ENCODE results near the gene GBP2. TPM values are rescaled to one million over a fixed set of nuclear protein-coding genes. Genes with fewer than 3 reads are reported as not detected.

Gene GBP2
- total RNA-seq, 1 experiment from 2014 or later: 3.0 TPM

- Histone ChIP-seq H3K27me3 (ENCODE audit: control insufficient read depth, insufficient read depth, low read length) (no peaks in the 10 kb centered on the region), H3K27ac (ENCODE audit: low read length) (no peak overlapping the region), H3K36me3 (ENCODE audit: control insufficient read depth, insufficient read depth, low read length) (no peaks in the 10 kb centered on the region), H3K9me3 (ENCODE audit: control insufficient read depth, insufficient read depth, low read depth, low read length) (no peaks in the 10 kb centered on the region), H3K4me3 (ENCODE audit: low read depth in 2 of 2, low read length in 2 of 2) (no peak overlapping the region), H3K4me1 (ENCODE audit: control insufficient read depth, insufficient read depth, low read length) (no peaks in the 10 kb centered on the region)
- intact Hi-C loops (cut with micrococcal nuclease; ENCODE audit: unreplicated experiment) (no loop called here), in situ Hi-C loops (cut with HindIII; ENCODE audit: low pct_unique_long_range_greater_than_20kb, low sequenced_read_pairs) (no loop called here)
- ChIA-PET POLR2A (no interaction called here), CTCF (no interaction called here)
- no peak for ATAC-seq
- BruUV-seq (replicated peaks): no TSS peak
- no peak for TF ChIP-seq CTCF (IDR thresholded peaks at IDR 0.05)
- no peak for TF ChIP-seq TCF7L2 (IDR thresholded peaks at IDR 0.05; ENCODE audit: low read depth, low read length)
- no peak for TF ChIP-seq SIN3A (IDR thresholded peaks at IDR 0.05; ENCODE audit: borderline replicate concordance, insufficient read depth, low read depth, low read length)
- no peak for TF ChIP-seq POLR2AphosphoS5 (IDR thresholded peaks at IDR 0.05; ENCODE audit: low read depth, low read length)
- no peak for TF ChIP-seq REST (IDR thresholded peaks at IDR 0.05; ENCODE audit: insufficient read depth in 1 of 2, low read depth in 2 of 2, low read length in 1 of 2)
- no peak for DNase-seq (ENCODE audit: low read depth, low spot score)
Measured at GRCh38 chr1:89172468-89173143, 46.7 kb upstream of the GBP2 start.

DNA sequence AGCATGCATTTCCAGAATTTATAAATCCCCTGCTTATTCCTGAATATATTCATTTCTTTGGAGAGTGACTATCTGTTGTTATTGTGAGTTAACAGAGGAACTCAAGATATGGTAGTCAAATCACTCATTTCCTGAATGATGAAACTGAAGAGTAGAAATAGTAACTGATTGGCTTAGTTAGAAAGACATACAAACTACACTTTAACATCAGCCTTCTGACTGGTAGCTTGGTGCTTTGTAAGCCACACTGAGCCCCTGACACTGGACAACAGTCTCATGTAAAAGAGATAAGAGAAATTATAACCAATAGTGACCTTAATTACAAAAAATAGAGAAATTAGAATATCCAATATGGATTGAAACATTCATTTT, 45.1 kb upstream of the GBP2 start:
- ChIA-PET POLR2A (no interaction called here), CTCF (no interaction called here)
- no TSS peak for BruUV-seq (replicated peaks)
- H3K4me3 ChIP-seq (ENCODE audit: low read depth in 2 of 2, low read length in 2 of 2): no peak overlapping the region
- no peaks in the 10 kb centered on the region for H3K9me3 ChIP-seq (ENCODE audit: control insufficient read depth, insufficient read depth, low read depth, low read length)
- H3K27me3 ChIP-seq (ENCODE audit: control insufficient read depth, insufficient read depth, low read length): no peaks in the 10 kb centered on the region
- in situ Hi-C loops (cut with HindIII; ENCODE audit: low pct_unique_long_range_greater_than_20kb, low sequenced_read_pairs) (no loop called here), intact Hi-C loops (cut with micrococcal nuclease; ENCODE audit: unreplicated experiment) (no loop called here)
- no peak for TF ChIP-seq SIN3A (IDR thresholded peaks at IDR 0.05; ENCODE audit: borderline replicate concordance, insufficient read depth, low read depth, low read length)
- H3K4me1 ChIP-seq (ENCODE audit: control insufficient read depth, insufficient read depth, low read length): no peaks in the 10 kb centered on the region
- ATAC-seq (no peak), DNase-seq (ENCODE audit: low read depth, low spot score) (no peak)
- H3K27ac ChIP-seq (ENCODE audit: low read length): no peak overlapping the region
- H3K36me3 ChIP-seq (ENCODE audit: control insufficient read depth, insufficient read depth, low read length): no peaks in the 10 kb centered on the region

- ATAC-seq: no peak
- in situ Hi-C loops (cut with HindIII; ENCODE audit: low pct_unique_long_range_greater_than_20kb, low sequenced_read_pairs): no loop called here
- TF ChIP-seq REST (IDR thresholded peaks at IDR 0.05; ENCODE audit: insufficient read depth in 1 of 2, low read depth in 2 of 2, low read length in 1 of 2) (no peak), POLR2AphosphoS5 (IDR thresholded peaks at IDR 0.05; ENCODE audit: low read depth, low read length) (no peak), CTCF (IDR thresholded peaks at IDR 0.05) (no peak), SIN3A (IDR thresholded peaks at IDR 0.05; ENCODE audit: borderline replicate concordance, insufficient read depth, low read depth, low read length) (no peak), TCF7L2 (IDR thresholded peaks at IDR 0.05; ENCODE audit: low read depth, low read length) (no peak)
Measured at GRCh38 chr1:89170170-89171066, 44.5 kb upstream of the GBP2 start.

More at GRCh38 chr1:89170170-89171066, 44.5 kb upstream of the GBP2 start:
- H3K27me3 ChIP-seq (ENCODE audit: control insufficient read depth, insufficient read depth, low read length): no peaks in the 10 kb centered on the region
- ChIA-PET POLR2A (no interaction called here), CTCF (no interaction called here)
- H3K27ac ChIP-seq (ENCODE audit: low read length): no peak overlapping the region
- no peak overlapping the region for H3K4me3 ChIP-seq (ENCODE audit: low read depth in 2 of 2, low read length in 2 of 2)
- no peaks in the 10 kb centered on the region for H3K9me3 ChIP-seq (ENCODE audit: control insufficient read depth, insufficient read depth, low read depth, low read length)
- H3K4me1 ChIP-seq (ENCODE audit: control insufficient read depth, insufficient read depth, low read length): no peaks in the 10 kb centered on the region
- intact Hi-C loops (cut with micrococcal nuclease; ENCODE audit: unreplicated experiment): no loop called here
- H3K36me3 ChIP-seq (ENCODE audit: control insufficient read depth, insufficient read depth, low read length): no peaks in the 10 kb centered on the region
- DNase-seq (ENCODE audit: low read depth, low spot score): no peak
- no TSS peak for BruUV-seq (replicated peaks)

All from Panc1 (cell line).